WTC11 (cell line): ENCODE data around the gene MANBA. TPM values are rescaled to one million over a fixed set of nuclear protein-coding genes. Genes with fewer than 3 reads are reported as not detected.

Experiments
- ATAC-seq: fragments of 200-7000 bp; cut with Tn5 transposase; 2 replicates; pipeline ENCODE4 v1.10.0; 2021; ENCODE audit warnings: mild to moderate bottlenecking, moderate library complexity
- CTCF ChIA-PET: fragments of 300-600 bp; sonication (Branson Sonifier 250); formaldehyde crosslinking; loops from one replicate; lab custom pipeline; 2021; ENCODE audit warnings: antibody characterized with exemption; lab: Charles Lee
- POLR2A ChIA-PET: fragments of 350-600 bp; sonication (Branson Sonifier 250); formaldehyde crosslinking; loops from one replicate; lab custom pipeline; 2021; ENCODE audit warnings: antibody characterized with exemption; lab: Charles Lee
- DNase-seq: peaks from one replicate; pipeline ENCODE4 v3.0.0; 2021; ENCODE audit warnings: low spot score
- H3K27ac Mint-ChIP-seq: 2 replicates; pipeline ENCODE4 v1.8.0; 2021; ENCODE audit warnings: mixed read lengths
- H3K27me3 Mint-ChIP-seq: 2 replicates; pipeline ENCODE4 v1.8.0; 2021; ENCODE audit warnings: low read depth, mild to moderate bottlenecking, moderate library complexity, mixed read lengths
- H3K36me3 Mint-ChIP-seq: 2 replicates; pipeline ENCODE4 v1.8.0; 2021; ENCODE audit warnings: mixed read lengths
- H3K4me1 Mint-ChIP-seq: 2 replicates; pipeline ENCODE4 v1.8.0; 2022; ENCODE audit warnings: mixed read lengths
- H3K4me3 Mint-ChIP-seq: 2 replicates; pipeline ENCODE4 v1.8.0; 2021; ENCODE audit warnings: mild to moderate bottlenecking, moderate library complexity, mixed read lengths
- H3K9me3 Mint-ChIP-seq: 2 replicates; pipeline ENCODE4 v1.8.0; 2021; ENCODE audit warnings: mixed read lengths
- ATF3 ChIP-seq: sonication (generic); formaldehyde crosslinking; conservative IDR thresholded peaks from 2 replicates; pipeline ENCODE4 v1.8.1; 2022; ENCODE audit warnings: mild to moderate bottlenecking, missing genetic modification reagents
- ERG ChIP-seq: fragments of 250-450 bp; sonication (Bioruptor Pico); IDR thresholded peaks from 2 replicates; pipeline ENCODE4 v1.8.0; 2021; ENCODE audit warnings: mild to moderate bottlenecking
- GTF2I ChIP-seq: fragments of 250-450 bp; sonication (Bioruptor Pico); conservative IDR thresholded peaks from 2 replicates; pipeline ENCODE4 v1.4.0; 2021; ENCODE audit warnings: mild to moderate bottlenecking
- JUN ChIP-seq: sonication (generic); formaldehyde crosslinking; IDR thresholded peaks from 2 replicates; pipeline ENCODE4 v1.8.0; 2023; ENCODE audit warnings: mild to moderate bottlenecking, missing genetic modification reagents
- MXD4 ChIP-seq: fragments of 250-450 bp; sonication (Bioruptor Pico); IDR thresholded peaks from 2 replicates; pipeline ENCODE4 v1.8.0; 2021; ENCODE audit warnings: mild to moderate bottlenecking, moderate library complexity, borderline replicate concordance
- MYBL2 ChIP-seq: sonication (generic); formaldehyde crosslinking; IDR thresholded peaks from 2 replicates; pipeline ENCODE4 v1.8.1; 2023; ENCODE audit warnings: mild to moderate bottlenecking, moderate library complexity, missing genetic modification reagents
- NR1H2 ChIP-seq: sonication (generic); formaldehyde crosslinking; IDR thresholded peaks from 2 replicates; pipeline ENCODE4 v1.9.0; 2021; ENCODE audit warnings: mild to moderate bottlenecking, moderate library complexity, missing genetic modification reagents
- NR2C2 ChIP-seq: sonication (generic); formaldehyde crosslinking; IDR thresholded peaks from 2 replicates; pipeline ENCODE4 v1.8.0; 2022; ENCODE audit warnings: mild to moderate bottlenecking, missing genetic modification reagents
- PRRX2 ChIP-seq: fragments of 250-450 bp; sonication (Bioruptor Pico); IDR thresholded peaks from 2 replicates; pipeline ENCODE4 v1.8.0; 2021; ENCODE audit warnings: mild to moderate bottlenecking
- RELA ChIP-seq: sonication (generic); formaldehyde crosslinking; IDR thresholded peaks from 2 replicates; pipeline ENCODE4 v1.8.1; 2022; ENCODE audit warnings: missing genetic modification reagents, mild to moderate bottlenecking, borderline replicate concordance
- RORB ChIP-seq: fragments of 250-450 bp; sonication (Bioruptor Pico); IDR thresholded peaks from 2 replicates; pipeline ENCODE4 v1.9.0; 2021; ENCODE audit warnings: mild to moderate bottlenecking
- SP1 ChIP-seq: sonication (generic); formaldehyde crosslinking; conservative IDR thresholded peaks from 2 replicates; pipeline ENCODE4 v1.8.1; 2022; ENCODE audit warnings: missing genetic modification reagents
- TEAD1 ChIP-seq: sonication (generic); formaldehyde crosslinking; IDR thresholded peaks from 2 replicates; pipeline ENCODE4 v1.8.0; 2022; ENCODE audit warnings: mild to moderate bottlenecking, missing genetic modification reagents
- TP53 ChIP-seq: sonication (generic); formaldehyde crosslinking; IDR thresholded peaks from 2 replicates; pipeline ENCODE4 v1.8.1; 2023; ENCODE audit warnings: mild to moderate bottlenecking, missing genetic modification reagents
- ZNF396 ChIP-seq: fragments of 250-450 bp; sonication (Bioruptor Pico); IDR thresholded peaks from 2 replicates; pipeline ENCODE4 v1.8.0; 2021; ENCODE audit warnings: mild to moderate bottlenecking, moderate library complexity, borderline replicate concordance
- ZNF532 ChIP-seq: fragments of 250-450 bp; sonication (Bioruptor Pico); IDR thresholded peaks from 2 replicates; pipeline ENCODE4 v1.9.0; 2021; ENCODE audit warnings: mild to moderate bottlenecking, borderline replicate concordance
- total RNA-seq: library from RNA; stranded (reverse); gene quantifications from 3 replicates; pipeline ENCODE4 v1.2.3, GENCODE V29; 2021
- TF ChIP-seq, protein P1 (sequence below): sonication (generic); formaldehyde crosslinking; IDR thresholded peaks from 2 replicates; pipeline ENCODE4 v1.8.0; 2022; ENCODE audit warnings: missing genetic modification reagents
- TF ChIP-seq, protein P2 (sequence below): sonication (generic); formaldehyde crosslinking; IDR thresholded peaks from 2 replicates; pipeline ENCODE4 v1.8.0; 2022; ENCODE audit warnings: mild to moderate bottlenecking, missing genetic modification reagents

MANBA gene
- total RNA-seq, 1 experiment from 2014 or later = 35.1 TPM

- TF ChIP-seq GTF2I = no peak
- TF ChIP-seq NR2C2 (CRISPR knock-in tag) = no peak
- TF ChIP-seq, protein P1, sequence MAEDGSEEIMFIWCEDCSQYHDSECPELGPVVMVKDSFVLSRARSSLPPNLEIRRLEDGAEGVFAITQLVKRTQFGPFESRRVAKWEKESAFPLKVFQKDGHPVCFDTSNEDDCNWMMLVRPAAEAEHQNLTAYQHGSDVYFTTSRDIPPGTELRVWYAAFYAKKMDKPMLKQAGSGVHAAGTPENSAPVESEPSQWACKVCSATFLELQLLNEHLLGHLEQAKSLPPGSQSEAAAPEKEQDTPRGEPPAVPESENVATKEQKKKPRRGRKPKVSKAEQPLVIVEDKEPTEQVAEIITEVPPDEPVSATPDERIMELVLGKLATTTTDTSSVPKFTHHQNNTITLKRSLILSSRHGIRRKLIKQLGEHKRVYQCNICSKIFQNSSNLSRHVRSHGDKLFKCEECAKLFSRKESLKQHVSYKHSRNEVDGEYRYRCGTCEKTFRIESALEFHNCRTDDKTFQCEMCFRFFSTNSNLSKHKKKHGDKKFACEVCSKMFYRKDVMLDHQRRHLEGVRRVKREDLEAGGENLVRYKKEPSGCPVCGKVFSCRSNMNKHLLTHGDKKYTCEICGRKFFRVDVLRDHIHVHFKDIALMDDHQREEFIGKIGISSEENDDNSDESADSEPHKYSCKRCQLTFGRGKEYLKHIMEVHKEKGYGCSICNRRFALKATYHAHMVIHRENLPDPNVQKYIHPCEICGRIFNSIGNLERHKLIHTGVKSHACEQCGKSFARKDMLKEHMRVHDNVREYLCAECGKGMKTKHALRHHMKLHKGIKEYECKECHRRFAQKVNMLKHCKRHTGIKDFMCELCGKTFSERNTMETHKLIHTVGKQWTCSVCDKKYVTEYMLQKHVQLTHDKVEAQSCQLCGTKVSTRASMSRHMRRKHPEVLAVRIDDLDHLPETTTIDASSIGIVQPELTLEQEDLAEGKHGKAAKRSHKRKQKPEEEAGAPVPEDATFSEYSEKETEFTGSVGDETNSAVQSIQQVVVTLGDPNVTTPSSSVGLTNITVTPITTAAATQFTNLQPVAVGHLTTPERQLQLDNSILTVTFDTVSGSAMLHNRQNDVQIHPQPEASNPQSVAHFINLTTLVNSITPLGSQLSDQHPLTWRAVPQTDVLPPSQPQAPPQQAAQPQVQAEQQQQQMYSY (CRISPR knock-in tag) = no peak
- TF ChIP-seq TP53 (CRISPR knock-in tag) = no peak
- no peak for TF ChIP-seq MYBL2 (CRISPR knock-in tag)
- TF ChIP-seq ZNF396 (CRISPR knock-in tag) = no peak
These were observed 48.9 kb upstream of the MANBA start (continued) for GRCh38 chr4:102809691-102810090.

- ChIA-PET POLR2A (no interaction called here), CTCF (interaction anchor here (0.8 to 1.8 kb wide), 2 partner anchors 223 to 230 kb away, joined by 3 to 4 read pairs; no protein-coding TSS in a partner anchor)
- H3K27ac Mint-ChIP-seq = peak overlapping the region; percentile 46
- no peak for DNase-seq
- no peaks in the 10 kb centered on the region for H3K27me3 Mint-ChIP-seq
- ATAC-seq = no peak
- peaks cover 41% of the 10 kb centered on the region for H3K36me3 Mint-ChIP-seq
- peaks cover 33% of the 10 kb centered on the region for H3K4me1 Mint-ChIP-seq
- no peak overlapping the region for H3K4me3 Mint-ChIP-seq
- TF ChIP-seq ZNF532 (CRISPR knock-in tag) = no peak
- no peak for TF ChIP-seq TEAD1 (CRISPR knock-in tag)
- TF ChIP-seq MXD4 (CRISPR knock-in tag) = no peak
- TF ChIP-seq ATF3 (CRISPR knock-in tag) = no peak
- no peak for TF ChIP-seq SP1
- no peak for TF ChIP-seq RELA
- TF ChIP-seq ERG (CRISPR knock-in tag) = no peak
- no peak for TF ChIP-seq PRRX2 (CRISPR knock-in tag)
- no peak for TF ChIP-seq TP53 (CRISPR knock-in tag)
- TF ChIP-seq MYBL2 (CRISPR knock-in tag) = no peak
- TF ChIP-seq JUN = no peak
- TF ChIP-seq RORB (CRISPR knock-in tag) = no peak
- TF ChIP-seq NR1H2 (CRISPR knock-in tag) = no peak
- TF ChIP-seq, protein P2, sequence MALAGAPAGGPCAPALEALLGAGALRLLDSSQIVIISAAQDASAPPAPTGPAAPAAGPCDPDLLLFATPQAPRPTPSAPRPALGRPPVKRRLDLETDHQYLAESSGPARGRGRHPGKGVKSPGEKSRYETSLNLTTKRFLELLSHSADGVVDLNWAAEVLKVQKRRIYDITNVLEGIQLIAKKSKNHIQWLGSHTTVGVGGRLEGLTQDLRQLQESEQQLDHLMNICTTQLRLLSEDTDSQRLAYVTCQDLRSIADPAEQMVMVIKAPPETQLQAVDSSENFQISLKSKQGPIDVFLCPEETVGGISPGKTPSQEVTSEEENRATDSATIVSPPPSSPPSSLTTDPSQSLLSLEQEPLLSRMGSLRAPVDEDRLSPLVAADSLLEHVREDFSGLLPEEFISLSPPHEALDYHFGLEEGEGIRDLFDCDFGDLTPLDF = no peak
- TF ChIP-seq, all 79 proteins: peak for 0
- H3K9me3 Mint-ChIP-seq = no peaks in the 10 kb centered on the region
These were observed 48.4 kb upstream of the MANBA start for GRCh38 chr4:102809190-102809589.
